Fibroblast of peridontal ligament (primary cell): Measurements from ENCODE around the gene FCHSD2.
"Not testable (repeated sequence)": the region's sequence is repeated elsewhere in the genome, so short reads cannot be mapped to it uniquely, and the experiment has no call there.

Experiments
- DNase-seq: peaks from one replicate; pipeline ENCODE4 v3.0.0-alpha.2; 2010; ENCODE audit errors: extremely low read depth

Gene FCHSD2

DNA sequence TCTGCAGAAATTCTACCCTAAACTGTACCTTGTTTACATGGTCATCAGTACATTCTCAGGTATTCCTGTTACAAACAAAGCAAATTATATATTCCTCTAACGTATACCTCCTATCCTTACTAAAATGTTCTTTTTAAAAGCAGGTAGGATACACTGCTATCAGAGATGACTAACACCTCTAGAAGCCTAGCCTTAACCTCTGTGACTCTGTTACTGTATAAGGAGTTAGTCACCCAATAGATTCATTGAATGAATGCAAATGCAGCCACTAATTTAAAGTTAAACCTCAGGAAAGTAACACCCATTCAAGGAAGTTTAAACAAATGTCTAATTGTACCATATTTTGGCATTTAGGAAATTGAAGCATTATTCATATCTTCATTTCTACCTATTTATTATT, 82.2 kb downstream of the FCHSD2 start:
- DNase-seq: no peak

DNA sequence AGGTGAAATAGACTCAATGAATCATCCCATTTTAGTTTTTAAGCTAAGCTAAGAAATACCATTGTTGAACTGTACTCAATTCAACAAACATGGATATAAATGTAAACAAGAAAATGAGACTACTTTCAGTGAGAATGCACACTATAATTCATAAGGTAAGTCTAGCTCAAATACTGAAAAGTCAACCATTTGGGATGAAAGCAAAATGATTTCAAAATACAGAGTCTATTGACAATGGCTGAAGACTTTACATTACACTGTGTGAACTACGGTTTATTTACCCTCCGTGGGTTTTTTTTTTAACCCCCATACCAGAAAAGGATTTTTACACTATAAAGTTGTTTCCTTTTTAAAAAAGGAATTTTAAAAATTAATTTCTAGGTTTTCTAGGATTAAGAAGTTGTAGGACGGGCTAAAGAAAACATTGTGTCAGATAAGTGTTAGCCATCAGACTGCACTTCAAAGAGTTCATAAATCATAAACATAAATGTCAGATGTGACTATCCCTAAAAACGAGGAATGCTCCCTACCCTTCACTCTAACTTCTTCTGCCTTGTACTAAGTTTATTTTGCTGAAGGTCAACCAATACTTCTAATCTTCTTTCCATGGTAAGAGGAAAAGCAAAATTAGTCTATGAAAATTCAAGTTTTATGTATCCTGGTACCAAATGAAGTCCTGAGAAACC, 83.0 kb downstream of the FCHSD2 start:
- DNase-seq: no peak

DNA sequence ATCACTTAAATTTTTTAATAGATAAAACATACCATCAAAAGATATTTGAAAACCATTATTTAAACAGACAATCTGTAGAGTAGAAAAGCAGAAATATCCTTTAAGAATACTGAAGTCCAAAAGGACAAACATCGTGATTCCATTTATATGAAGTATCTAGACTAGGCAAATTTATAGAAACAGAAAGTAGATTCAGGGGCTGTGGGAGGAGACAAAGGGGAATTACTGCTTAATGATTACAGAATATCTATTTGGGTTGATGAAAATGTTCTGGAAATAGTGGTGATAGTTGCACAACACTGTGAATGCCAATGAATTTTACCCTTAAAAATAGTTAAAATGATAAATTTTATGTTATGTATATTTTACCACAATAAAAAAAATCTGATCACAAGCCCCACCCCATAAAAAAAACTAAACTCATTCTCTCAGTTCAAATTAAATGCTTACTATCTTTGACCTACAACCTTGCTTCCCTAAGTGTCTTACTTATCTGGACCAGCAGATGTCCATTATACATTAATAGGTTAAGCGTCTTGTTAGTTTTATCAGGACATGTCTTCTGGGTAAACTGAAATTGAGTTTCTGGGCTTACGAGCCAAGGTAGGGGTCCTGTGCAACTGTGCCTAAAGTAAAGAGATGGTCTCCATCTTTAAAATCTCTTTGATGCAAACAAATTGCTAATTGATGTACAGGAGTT, 86.3 kb downstream of the FCHSD2 start:
- no peak for DNase-seq

DNA sequence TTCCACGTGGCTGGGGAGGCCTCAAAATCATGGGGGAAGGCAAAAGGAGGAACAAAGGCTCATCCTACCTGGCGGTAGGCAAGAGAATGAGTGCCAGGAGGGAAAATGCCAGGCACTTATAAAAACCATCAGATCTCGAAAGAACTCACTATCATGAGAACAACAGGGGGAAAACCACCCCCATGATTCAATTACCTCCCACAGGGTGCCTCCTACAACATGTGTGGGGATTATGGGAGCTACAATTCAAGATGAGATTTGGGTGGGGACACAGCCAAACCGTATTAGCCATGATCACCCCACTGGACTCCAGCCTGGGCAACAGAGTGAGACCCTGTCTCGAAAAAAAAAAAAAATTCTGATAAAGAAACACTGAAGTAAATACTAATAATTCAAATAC, 87.1 kb downstream of the FCHSD2 start:
- no peak for DNase-seq

DNA sequence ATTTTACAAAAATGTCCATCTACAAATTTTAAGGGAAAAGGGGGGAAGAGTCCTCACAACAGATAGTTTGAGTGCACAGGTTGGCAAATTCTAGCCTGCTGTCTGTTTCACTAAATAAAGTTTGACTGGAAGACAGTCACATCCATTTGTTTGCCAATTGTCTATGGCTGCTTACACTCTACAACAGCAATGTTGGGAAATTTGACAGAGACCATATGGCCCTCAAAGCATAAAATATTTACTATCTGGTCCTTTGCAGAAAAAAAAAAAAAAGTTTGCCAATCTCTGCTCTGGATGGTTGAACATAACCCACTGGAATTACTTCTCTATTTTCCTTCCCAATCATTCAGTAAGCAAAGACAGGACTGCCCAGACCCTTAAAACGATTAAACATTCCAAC, 88.2 kb downstream of the FCHSD2 start:
- DNase-seq: no peak

DNA sequence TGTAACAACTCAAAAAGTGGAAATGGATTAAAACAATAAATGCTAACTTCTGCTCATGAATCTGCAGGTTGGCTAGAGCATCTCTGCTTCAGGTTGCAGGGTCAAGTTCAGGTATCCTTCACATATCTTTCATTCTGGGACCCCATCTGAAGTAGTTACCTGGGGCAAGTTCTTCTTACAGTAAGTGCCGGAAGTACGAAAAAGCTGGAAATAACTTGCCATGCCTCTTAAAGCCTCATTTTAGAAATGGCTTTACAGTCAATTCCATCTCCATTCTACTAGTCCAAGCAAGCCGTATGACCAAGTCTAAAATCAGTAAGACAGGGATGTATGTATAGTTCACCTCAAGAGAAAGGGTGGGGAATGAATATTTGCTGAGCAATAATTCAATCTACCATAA, 93.7 kb downstream of the FCHSD2 start:
- DNase-seq: no peak

DNA sequence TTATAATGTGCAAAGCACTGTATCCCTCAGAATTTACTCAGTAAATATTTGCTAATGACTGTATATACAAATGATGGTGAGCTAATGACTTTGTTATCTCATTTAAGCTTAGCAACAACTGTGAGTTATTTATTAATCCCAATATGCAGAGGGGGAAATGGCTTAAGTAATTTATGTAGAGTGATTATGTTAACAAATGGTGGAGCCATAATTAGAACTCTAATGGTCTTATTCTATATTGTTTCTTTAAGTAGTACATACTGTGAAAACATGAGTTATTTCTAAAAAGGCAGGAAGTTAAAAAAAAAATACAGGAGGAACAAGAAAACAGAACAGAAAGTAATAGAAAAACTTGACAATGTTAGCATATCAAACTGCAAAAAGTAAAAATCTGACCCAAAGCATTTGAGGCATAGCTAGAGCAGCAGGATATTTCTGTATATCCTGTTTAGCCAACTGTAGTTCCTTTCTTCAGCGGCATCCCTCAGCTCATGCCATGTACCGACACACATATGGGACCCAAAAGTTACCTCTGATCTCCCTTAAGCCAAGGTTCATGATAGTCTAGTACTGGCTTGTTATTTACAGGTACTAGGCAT, 94.2 kb downstream of the FCHSD2 start:
- DNase-seq: no peak

DNA sequence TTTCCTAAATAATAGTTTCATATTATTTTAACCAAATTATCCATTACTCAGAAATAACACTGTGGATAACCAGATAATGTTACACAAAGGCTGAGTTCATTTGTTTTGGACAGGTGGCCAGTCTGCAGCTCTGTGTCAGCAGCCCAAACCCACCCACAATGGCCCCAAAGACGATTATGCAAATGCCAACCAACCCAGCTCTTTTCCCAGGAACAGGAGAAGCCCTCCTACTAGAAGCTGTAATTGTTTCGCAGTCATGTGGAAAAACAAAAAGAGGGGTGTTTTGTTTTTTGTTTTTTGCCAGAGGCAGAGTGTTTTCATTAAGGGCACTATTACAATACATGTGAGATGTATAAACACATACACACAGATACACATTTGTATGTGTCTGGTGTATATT, 102.1 kb downstream of the FCHSD2 start:
- DNase-seq: no peak

DNA sequence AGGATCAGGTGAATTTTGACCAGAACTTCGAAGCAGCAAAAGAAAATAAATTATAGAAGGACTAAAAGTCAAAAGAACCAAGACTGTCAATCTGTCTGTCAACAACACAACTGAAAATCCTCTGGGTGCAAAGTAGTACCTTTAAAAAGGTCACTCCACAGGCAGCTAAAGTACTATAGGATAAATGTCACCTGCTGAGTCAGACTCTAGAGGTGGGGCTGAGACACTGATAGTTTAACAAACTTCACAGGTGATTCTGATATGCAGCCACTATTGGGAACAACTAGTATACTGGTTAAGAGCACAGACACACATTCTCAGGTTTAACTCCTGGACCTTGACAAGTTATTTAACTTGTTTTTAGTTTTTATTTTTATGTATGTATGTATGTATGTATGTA, 107.3 kb downstream of the FCHSD2 start:
- DNase-seq: no peak

DNA sequence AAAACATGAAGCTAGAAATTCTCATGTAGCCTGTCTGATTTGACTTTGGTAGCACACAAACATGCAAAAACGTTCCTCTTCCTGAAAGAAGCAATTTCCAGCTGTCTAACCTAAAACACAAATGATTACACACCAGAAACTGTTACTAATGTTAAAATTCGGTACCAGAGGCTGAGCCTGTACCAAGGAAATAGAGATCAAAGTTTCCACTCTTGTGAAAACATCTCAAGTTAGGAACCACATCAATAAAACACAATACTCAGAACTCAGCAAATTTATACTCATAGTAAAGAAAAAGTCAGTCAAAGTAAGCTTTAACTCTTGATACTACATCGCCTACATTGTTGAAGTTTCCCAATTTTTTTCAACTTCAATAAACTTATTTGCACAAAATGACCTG, 107.8 kb downstream of the FCHSD2 start:
- DNase-seq: no peak

DNA sequence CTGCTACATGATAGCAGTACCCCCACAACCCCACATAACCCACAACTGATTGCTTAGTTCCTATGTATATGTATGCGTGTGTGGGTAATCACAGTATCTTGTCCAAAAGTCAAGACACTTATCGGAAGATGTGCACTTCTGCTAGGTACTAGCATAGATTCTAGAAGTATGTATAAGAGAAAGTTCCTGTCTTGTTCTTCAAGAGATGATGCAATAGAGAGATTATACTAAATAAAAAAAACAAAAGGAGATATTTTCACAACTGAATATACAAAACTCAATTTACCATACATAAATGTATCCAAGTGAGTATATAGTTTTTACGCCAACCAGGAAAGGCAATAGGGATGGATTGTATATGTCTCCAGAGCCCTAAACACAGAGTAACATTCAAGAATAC, 112.0 kb downstream of the FCHSD2 start:
- no peak for DNase-seq

DNA sequence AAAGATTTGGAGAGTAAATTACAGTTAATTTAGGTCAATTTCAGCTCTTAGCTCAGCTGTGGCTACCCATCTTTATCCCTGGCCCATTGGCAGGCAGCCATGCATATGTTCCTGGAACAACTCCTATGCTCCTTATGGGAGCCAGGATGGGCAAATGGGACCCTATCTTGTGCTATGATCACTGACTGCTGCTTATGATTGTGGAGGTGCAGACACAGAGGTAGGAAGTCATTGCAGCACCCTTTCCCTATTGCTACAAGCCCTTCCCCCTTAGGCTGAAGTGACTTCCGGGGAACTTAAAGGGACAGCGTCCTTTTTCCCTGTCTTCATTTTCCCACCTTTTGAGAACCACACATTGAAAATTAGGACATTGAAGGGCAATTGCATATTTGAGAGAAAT, 112.7 kb downstream of the FCHSD2 start:
- no peak for DNase-seq

DNA sequence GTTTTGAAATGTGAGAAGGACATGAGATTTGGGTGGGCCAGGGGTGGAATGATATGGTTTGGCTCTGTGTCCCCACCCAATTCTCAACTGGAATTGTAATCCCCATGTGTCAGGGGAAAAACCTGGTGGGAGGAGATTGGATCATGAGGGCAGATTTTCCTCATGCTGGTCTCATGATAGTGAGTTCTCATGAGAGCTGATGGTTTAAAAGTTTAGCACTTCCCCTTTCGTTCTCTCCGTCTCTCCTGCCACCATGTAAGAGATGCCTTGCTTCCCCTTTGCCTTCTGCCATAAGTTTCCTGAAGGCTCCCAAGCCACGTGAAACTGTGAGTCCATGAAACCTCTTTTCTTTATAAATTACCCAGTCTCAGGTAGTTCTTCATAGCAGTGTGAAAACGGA, 113.5 kb downstream of the FCHSD2 start:
- DNase-seq: peak; percentile 11

DNA sequence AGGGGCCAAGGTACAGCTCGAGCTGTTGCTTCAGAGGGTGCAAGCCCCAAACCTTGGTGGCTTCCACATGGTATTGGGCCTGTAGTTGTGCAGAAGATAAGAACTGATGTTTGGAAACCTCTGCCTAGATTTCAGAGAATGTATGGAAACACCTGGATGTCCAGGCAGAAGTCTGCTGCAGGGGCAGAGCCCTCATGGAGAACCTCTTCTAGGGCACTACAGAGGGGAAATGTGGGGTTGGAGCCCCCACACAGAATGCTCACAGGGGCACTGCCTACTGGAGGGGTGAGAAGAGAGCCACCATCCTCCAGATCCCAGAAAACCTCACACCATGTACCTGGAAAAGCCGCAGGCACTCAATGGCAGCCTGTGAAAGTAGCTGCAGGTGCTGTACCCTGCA, 114.3 kb downstream of the FCHSD2 start:
- not testable (repeated sequence) for DNase-seq

DNA sequence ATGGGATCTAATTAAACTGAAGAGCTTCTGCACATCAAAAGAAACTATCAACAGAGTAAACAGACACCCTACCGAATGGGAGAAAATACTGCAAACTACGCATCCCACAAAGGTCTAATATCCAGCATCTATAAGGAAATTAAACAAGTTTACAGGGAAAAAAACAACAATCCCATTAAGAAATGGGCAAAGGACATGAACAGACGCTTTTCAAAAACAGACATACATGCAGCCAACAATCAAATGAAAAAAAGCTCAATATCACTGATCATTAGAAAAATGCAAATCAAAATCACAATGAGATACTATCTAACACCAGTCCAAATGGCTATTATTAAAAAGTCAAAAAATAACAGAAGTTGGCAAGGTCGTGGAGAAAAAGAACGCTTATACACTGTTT, 117.5 kb downstream of the FCHSD2 start:
- DNase-seq: no peak

DNA sequence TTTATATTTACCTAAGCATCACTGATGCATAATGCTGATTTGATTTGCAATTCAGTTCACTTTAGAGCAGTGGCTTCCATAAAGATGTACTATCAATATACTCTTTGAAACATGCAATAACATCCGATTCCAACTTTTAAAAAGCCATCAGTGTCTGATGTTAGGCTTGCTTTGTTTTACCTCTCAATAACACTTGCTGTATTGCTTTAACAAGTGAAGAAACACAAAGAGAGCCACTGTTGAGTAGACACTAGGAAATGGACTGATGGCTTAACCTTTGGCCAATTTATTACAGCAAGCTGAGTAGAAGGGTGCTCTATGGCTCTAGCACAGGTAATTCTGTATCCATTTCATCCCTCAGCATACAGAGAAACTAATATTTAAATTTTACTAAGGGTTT, 122.1 kb downstream of the FCHSD2 start:
- DNase-seq: no peak

DNA sequence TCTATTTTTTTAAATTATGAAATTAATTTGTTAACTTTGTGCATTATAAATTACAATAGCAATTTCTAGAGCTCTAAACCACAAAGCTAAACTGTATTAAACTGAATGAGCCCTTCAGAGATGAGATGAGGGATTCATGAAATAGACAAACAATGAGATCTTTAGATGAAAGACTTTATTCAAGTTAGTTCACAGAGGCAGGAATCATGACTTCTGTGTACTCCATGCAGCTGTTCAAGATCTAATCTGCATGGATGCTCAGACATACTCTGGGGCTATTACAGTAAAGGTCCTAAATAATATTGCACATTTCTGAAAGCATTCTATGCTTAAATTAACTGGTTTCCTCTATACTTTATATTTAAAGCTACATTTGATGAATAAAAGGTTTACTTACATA, 122.7 kb downstream of the FCHSD2 start:
- DNase-seq: no peak

DNA sequence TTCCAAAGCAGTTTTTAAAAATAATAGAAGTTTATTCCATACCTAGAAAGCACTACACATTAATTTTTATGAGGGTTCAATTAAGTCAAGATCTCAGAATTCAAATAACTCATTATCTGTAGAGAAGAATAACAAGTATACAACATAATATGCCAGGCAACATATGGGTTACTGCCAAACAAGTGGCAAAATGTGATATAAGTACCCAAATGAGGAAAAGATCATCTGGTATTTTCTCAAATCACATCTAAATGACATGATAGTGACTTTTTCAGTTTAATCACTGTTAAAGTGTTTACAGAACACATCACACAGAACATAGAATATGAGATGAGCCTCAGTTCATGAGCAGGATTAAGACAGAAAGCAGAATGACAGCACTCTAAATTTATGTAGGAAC, 123.3 kb downstream of the FCHSD2 start:
- DNase-seq: no peak

DNA sequence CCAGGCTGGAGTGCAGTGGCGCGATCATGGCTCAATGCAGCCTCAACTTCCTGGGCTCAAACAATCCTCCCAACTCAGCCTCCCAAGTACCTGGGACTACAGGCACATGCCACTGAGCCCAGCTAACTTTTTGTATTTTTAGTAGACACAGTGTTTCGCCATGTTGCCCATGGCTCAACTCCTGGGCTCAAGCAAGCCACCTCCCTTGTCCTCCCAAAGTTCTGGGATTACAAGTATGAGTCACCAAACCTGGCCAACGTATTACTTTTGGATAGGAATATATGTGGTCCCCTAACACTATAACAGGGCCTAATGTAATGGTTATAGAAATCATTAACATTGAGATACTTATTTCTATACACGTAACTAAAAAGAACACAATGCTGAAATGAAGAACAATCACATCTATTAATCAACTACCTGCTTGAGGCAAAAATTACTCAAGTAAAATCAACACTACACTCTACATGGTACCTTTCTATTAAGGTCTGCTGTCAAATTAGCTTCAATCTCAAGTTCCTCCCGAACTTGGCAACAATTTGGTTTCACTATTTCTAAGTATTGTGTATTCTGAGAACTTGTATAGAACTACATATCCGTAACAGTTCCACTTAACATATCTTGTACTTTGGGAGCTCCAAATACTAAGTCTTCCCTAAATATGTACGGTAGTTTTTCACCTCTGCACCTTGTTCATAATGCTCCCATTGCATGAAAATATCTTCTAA, 124.9 kb downstream of the FCHSD2 start:
- DNase-seq: no peak

DNA sequence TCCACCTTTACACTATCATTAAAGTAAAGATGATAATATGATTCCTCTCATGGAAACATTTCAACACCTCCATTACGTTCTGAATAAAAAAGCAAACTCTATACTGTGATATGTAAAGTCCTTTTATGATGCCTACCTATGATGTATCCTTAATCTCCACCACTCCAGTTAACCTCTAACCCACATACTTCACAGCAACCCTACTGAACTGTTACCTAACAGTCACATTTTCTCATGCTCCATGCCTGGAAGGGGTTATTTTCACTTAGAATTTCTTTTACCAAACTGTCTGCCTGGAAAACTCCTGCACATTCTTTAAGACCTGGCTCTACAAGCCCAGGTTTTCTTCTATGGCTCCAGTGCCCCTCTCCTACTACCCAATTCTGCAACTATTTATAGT, 129.1 kb downstream of the FCHSD2 start:
- no peak for DNase-seq

DNA sequence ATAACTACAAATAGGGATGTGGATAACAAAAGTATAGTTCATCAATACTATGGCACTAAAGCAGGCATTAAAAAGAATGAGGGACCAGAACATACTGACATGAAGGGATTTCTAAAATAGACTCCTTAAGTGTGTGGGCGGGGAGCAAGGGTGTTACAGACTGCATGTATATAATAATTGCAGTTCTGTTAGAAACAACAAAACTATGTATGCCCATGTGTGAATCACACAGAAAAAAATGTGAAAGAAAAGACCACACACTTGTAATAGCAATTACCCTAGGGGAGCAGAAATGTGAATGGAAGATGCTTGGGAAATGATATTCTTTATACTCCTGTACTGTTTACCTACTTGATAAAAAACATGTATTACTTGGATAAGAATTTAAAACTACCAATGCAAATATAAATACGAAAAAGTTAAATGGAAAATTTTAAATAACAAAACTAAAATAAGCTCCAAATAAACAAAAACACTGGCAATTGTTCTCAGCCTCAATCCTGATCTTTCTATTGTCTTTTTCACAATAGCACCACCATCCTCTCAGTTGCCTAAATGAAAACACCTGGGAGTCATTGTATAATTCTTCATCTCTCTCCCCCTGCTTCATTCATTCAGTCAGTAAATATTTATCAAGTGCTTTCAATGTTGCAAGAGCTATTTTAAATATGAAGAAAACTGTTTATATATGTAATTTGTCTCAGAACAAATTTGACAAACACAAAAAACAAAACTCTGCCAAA, 129.8 kb downstream of the FCHSD2 start:
- peak; percentile 19 for DNase-seq
